Inflammatory macrophage treated with lipopolysaccharide for 1 hour (primary cell): ENCODE measurements around the gene TACO1.

Experiments used
- DNase-seq, 2 donors: peaks; one replicate each; pipeline ENCODE4 v3.0.0-alpha.2; 2020 to 2022

TACO1 gene

GRCh38 chr17:63600569-63601438, at the start of gene TACO1:
Gene TACO1, plus strand, starts transcription at chr17:63600895. Its CDS starts 189 bp downstream, at chr17:63601084.
- peak; percentile 60 to 90 for DNase-seq

- DNase-seq: no peak
These were observed 48.5 kb upstream of the TACO1 start for GRCh38 chr17:63552211-63552610.

- peak in 1 of 2 donors; percentile 39 for DNase-seq
These were observed 45.1 kb upstream of the TACO1 start for GRCh38 chr17:63555500-63556156.

GRCh38 chr17:63557416-63557815, 43.3 kb upstream of the TACO1 start:
- no peak for DNase-seq

- DNase-seq: no peak
These were observed 42.3 kb upstream of the TACO1 start for GRCh38 chr17:63558441-63558840.

- no peak for DNase-seq
These were observed 38.9 kb upstream of the TACO1 start for GRCh38 chr17:63561819-63562218.

GRCh38 chr17:63563339-63563738, 37.4 kb upstream of the TACO1 start:
- no peak for DNase-seq

- DNase-seq: no peak
These were observed 36.1 kb upstream of the TACO1 start for GRCh38 chr17:63564562-63564961.

GRCh38 chr17:63567229-63567628, 33.5 kb upstream of the TACO1 start:
- DNase-seq: no peak

- DNase-seq: no peak
These were observed 32.1 kb upstream of the TACO1 start for GRCh38 chr17:63568563-63568962.

- peak in 1 of 2 donors; percentile 37 for DNase-seq
These were observed 28.9 kb upstream of the TACO1 start for GRCh38 chr17:63571632-63572310.

- DNase-seq: no peak
These were observed 27.1 kb upstream of the TACO1 start for GRCh38 chr17:63573634-63574033.

GRCh38 chr17:63578027-63578768, 22.5 kb upstream of the TACO1 start:
- DNase-seq: no peak

GRCh38 chr17:63578769-63579111, 22.0 kb upstream of the TACO1 start:
- no peak for DNase-seq

GRCh38 chr17:63579633-63580032, 21.1 kb upstream of the TACO1 start:
- no peak for DNase-seq

GRCh38 chr17:63587770-63588169, 12.9 kb upstream of the TACO1 start:
- no peak for DNase-seq

GRCh38 chr17:63588797-63589196, 11.9 kb upstream of the TACO1 start:
- no peak for DNase-seq

GRCh38 chr17:63589646-63590045, 11.0 kb upstream of the TACO1 start:
- DNase-seq: no peak

- no peak for DNase-seq
These were observed 7.9 kb upstream of the TACO1 start for GRCh38 chr17:63592797-63593196.

- no peak for DNase-seq
These were observed 5.6 kb upstream of the TACO1 start for GRCh38 chr17:63595132-63595531.

GRCh38 chr17:63596856-63597586, 3.7 kb upstream of the TACO1 start:
- no peak for DNase-seq

- DNase-seq: no peak
These were observed 2.4 kb upstream of the TACO1 start for GRCh38 chr17:63598281-63598680.
